HG02610 (cell line): Measurements from ENCODE around the gene TSSK2.

Experiments used
- ATAC-seq: cut with Tn5 transposase; IDR thresholded peaks from one replicate; pipeline ENCODE4 v1.9.1; 2021; ENCODE audit warnings: mild to moderate bottlenecking, moderate library complexity; ENCODE audit not compliant: unreplicated experiment

TSSK2 gene

GRCh38 chr22:19122752-19123492 lies 8.2 kb upstream of the TSSK2 start:
- ATAC-seq, result no peak

- ATAC-seq, result no peak
Observed at GRCh38 chr22:19123936-19124335, 7.2 kb upstream of the TSSK2 start.

- no peak for ATAC-seq
Observed at GRCh38 chr22:19124377-19124776, 6.7 kb upstream of the TSSK2 start.

- no peak for ATAC-seq
Observed at GRCh38 chr22:19125011-19125410, 6.1 kb upstream of the TSSK2 start.

- ATAC-seq, result no peak
Observed at GRCh38 chr22:19125474-19126308, 5.4 kb upstream of the TSSK2 start.

GRCh38 chr22:19126309-19127273 lies 4.5 kb upstream of the TSSK2 start:
- ATAC-seq, result no peak

- ATAC-seq, result no peak
Observed at GRCh38 chr22:19127329-19128008, 3.6 kb upstream of the TSSK2 start.

- ATAC-seq, result no peak
Observed at GRCh38 chr22:19128009-19128401, 3.1 kb upstream of the TSSK2 start.

- no peak for ATAC-seq
Observed at GRCh38 chr22:19128946-19129727, 2.0 kb upstream of the TSSK2 start.

- ATAC-seq, result no peak
Observed at GRCh38 chr22:19129871-19130270, 1.2 kb upstream of the TSSK2 start.

- ATAC-seq, result no peak
Observed at GRCh38 chr22:19131685-19132015, 542 bp downstream of the TSSK2 start.

GRCh38 chr22:19132153-19132552 lies 1.0 kb downstream of the TSSK2 start:
- no peak for ATAC-seq

- ATAC-seq, result no peak
Observed at GRCh38 chr22:19132693-19133400, 1.7 kb downstream of the TSSK2 start.

- no peak for ATAC-seq
Observed at GRCh38 chr22:19133561-19133960, 2.5 kb downstream of the TSSK2 start.

- no peak for ATAC-seq
Observed at GRCh38 chr22:19134176-19134831, 3.2 kb downstream of the TSSK2 start.

GRCh38 chr22:19134874-19135273 lies 3.8 kb downstream of the TSSK2 start:
- no peak for ATAC-seq

GRCh38 chr22:19136915-19137314 lies 5.8 kb downstream of the TSSK2 start:
- ATAC-seq, result no peak

GRCh38 chr22:19137384-19138216 lies 6.5 kb downstream of the TSSK2 start:
- ATAC-seq, result no peak
